Keratinocyte (primary cell): ENCODE measurements around the gene CFAP54. TPM values are rescaled to one million over a fixed set of nuclear protein-coding genes. Genes with fewer than 3 reads are reported as not detected.

ENCODE experiments used
- DNase-seq: peaks from one replicate; pipeline ENCODE4 v3.0.0-alpha.2; 2011; ENCODE audit warnings: low read depth, missing footprints, low spot score
- FAIRE-seq: peaks from 2 replicates; lab custom pipeline; 2011; peaks lifted over from hg19 to GRCh38; lab: Jason Lieb, UNC
- H2AFZ ChIP-seq: 2 replicates; pipeline ENCODE4 v1.6.0; 2012; ENCODE audit warnings: low read length, control low read depth, inconsistent platforms; ENCODE audit not compliant: control insufficient read depth
- H3K27ac ChIP-seq: 2 replicates; pipeline ENCODE4 v1.5.1; 2011; ENCODE audit warnings: low read length; ENCODE audit not compliant: control insufficient read depth, insufficient read depth
- H3K27me3 ChIP-seq: 3 replicates; pipeline ENCODE4 v1.6.0; 2011; ENCODE audit warnings: low read length; ENCODE audit not compliant: control insufficient read depth, insufficient read depth; ENCODE audit errors: extremely low read depth
- H3K36me3 ChIP-seq, 2 experiments: 2 replicates in 1 of 2; 3 replicates in 1 of 2; pipeline ENCODE4 v1.5.1; 2011; ENCODE audit warnings: low read length in 2 of 2, mild to moderate bottlenecking in 1 of 2; ENCODE audit not compliant: control insufficient read depth in 2 of 2, insufficient read depth in 2 of 2; ENCODE audit errors: extremely low read depth in 1 of 2
- H3K4me1 ChIP-seq: 3 replicates; pipeline ENCODE4 v1.5.1; 2011; ENCODE audit warnings: low read length; ENCODE audit not compliant: control insufficient read depth, insufficient read depth; ENCODE audit errors: extremely low read depth
- H3K4me2 ChIP-seq: 3 replicates; pipeline ENCODE4 v1.6.0; 2011; ENCODE audit warnings: low read depth, low read length; ENCODE audit not compliant: control insufficient read depth, insufficient read depth; ENCODE audit errors: extremely low read depth
- H3K4me3 ChIP-seq, 3 experiments: fragments of 200-600 bp in 1 of 3; sonication (generic) in 1 of 3; 2 replicates in 2 of 3; 3 replicates in 1 of 3; pipeline ENCODE4 v1.5.1; 2011 to 2016; ENCODE audit warnings: low read length in 3 of 3, mild to moderate bottlenecking in 3 of 3, control low read depth in 2 of 3, inconsistent platforms in 1 of 3, low read depth in 1 of 3, mixed read lengths in 1 of 3, mixed run types in 1 of 3, moderate library complexity in 1 of 3; ENCODE audit not compliant: control insufficient read depth in 2 of 3, insufficient read depth in 2 of 3; ENCODE audit errors: extremely low read depth in 1 of 3
- H3K79me2 ChIP-seq: 2 replicates; pipeline ENCODE4 v1.6.0; 2012; ENCODE audit warnings: low read length; ENCODE audit not compliant: control insufficient read depth, insufficient read depth
- H3K9ac ChIP-seq: 3 replicates; pipeline ENCODE4 v1.6.0; 2011; ENCODE audit warnings: low read length; ENCODE audit not compliant: control insufficient read depth, insufficient read depth; ENCODE audit errors: extremely low read depth
- H3K9me1 ChIP-seq: 3 replicates; pipeline ENCODE4 v1.6.0; 2011; ENCODE audit warnings: low read length; ENCODE audit not compliant: control insufficient read depth, insufficient read depth; ENCODE audit errors: extremely low read depth
- H3K9me3 ChIP-seq: 2 replicates; pipeline ENCODE4 v1.5.1; 2012; ENCODE audit warnings: low read depth, low read length; ENCODE audit not compliant: control insufficient read depth
- H4K20me1 ChIP-seq: 3 replicates; pipeline ENCODE4 v1.6.0; 2011; ENCODE audit warnings: low read length; ENCODE audit not compliant: control insufficient read depth, insufficient read depth; ENCODE audit errors: extremely low read depth
- EZH2 ChIP-seq: IDR thresholded peaks from one replicate; pipeline ENCODE4 v1.6.1; 2012; ENCODE audit warnings: inconsistent platforms, mild to moderate bottlenecking, low read length, moderate library complexity
- dilution Hi-C: fragments of 300-500 bp; cut with MboI; formaldehyde crosslinking; loops from one replicate; pipeline ENCODE4 v1.7.0; 2020; ENCODE audit warnings: low sequenced_read_pairs; ENCODE audit not compliant: extremely low pct_ligation_motif_present
- polyA plus RNA-seq, 5 experiments: library from polyadenylated mRNA; depleted of rRNA in 3 of 5; stranded (reverse) in 3 of 5; stranded (forward) in 1 of 5; unstranded in 1 of 5; fragments of >200 nt; gene quantifications; 1 replicate in 1 of 5; 2 replicates in 3 of 5; 3 replicates in 1 of 5; pipeline versions ENCODE4 v1.2.1 to v1.2.3, GENCODE V29; 2011 to 2012; ENCODE audit warnings: missing spikeins in 2 of 5, low read depth in 1 of 5, low replicate concordance in 1 of 5
- TF ChIP-seq, protein P1 (sequence below), 3 experiments: IDR thresholded peaks in 1 of 3; conservative IDR thresholded peaks in 1 of 3; optimal IDR thresholded peaks in 1 of 3; 2 replicates in 2 of 3; 3 replicates in 1 of 3; pipeline versions ENCODE3 to v1.5.1; 2011; ENCODE audit warnings: low read length in 3 of 3, mild to moderate bottlenecking in 3 of 3, moderate library complexity in 2 of 3, control low read depth in 1 of 3, inconsistent platforms in 1 of 3; ENCODE audit not compliant: insufficient read depth in 2 of 3; ENCODE audit errors: extremely low read depth in 1 of 3

CFAP54 gene
- polyA plus RNA-seq, 1 donor (not counting 4 experiments of a cell fraction or from before 2014, with no cell fraction given): 1.2 TPM

DNA sequence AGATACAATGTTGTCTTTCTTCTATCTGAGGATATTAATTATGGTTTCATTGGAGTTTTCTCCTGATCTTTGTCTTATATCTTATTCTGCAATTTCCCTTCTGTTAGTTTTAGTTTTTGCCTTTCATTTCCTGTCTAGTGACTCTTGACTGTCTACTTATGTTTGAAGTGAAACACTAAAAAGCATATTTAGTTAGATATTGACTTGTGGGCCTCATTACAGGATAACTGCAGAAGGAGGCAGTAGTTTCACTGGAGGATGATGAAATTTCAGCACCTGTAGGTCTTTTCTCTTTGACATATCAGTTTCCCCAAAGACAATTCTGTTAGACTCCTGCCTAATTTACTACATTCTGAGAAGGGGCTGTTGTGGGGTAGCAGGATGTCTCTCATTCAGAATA lies 320.1 kb downstream of the CFAP54 start:
- H3K4me1 ChIP-seq: peaks cover 5% of the 10 kb centered on the region
- H3K27me3 ChIP-seq: no peaks in the 10 kb centered on the region
- H3K9me3 ChIP-seq: no peaks in the 10 kb centered on the region
- H4K20me1 ChIP-seq: no peaks in the 10 kb centered on the region
- no peaks in the 10 kb centered on the region for H3K79me2 ChIP-seq
- dilution Hi-C loops: no loop called here
- H2AFZ ChIP-seq: no peak overlapping the region
- H3K27ac ChIP-seq: no peak overlapping the region
- H3K4me2 ChIP-seq: no peak overlapping the region
- H3K9me1 ChIP-seq: no peaks in the 10 kb centered on the region
- H3K9ac ChIP-seq: no peak overlapping the region
- no peak for FAIRE-seq
- TF ChIP-seq EZH2: no peak
- TF ChIP-seq, protein P1, sequence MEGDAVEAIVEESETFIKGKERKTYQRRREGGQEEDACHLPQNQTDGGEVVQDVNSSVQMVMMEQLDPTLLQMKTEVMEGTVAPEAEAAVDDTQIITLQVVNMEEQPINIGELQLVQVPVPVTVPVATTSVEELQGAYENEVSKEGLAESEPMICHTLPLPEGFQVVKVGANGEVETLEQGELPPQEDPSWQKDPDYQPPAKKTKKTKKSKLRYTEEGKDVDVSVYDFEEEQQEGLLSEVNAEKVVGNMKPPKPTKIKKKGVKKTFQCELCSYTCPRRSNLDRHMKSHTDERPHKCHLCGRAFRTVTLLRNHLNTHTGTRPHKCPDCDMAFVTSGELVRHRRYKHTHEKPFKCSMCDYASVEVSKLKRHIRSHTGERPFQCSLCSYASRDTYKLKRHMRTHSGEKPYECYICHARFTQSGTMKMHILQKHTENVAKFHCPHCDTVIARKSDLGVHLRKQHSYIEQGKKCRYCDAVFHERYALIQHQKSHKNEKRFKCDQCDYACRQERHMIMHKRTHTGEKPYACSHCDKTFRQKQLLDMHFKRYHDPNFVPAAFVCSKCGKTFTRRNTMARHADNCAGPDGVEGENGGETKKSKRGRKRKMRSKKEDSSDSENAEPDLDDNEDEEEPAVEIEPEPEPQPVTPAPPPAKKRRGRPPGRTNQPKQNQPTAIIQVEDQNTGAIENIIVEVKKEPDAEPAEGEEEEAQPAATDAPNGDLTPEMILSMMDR (optimal IDR thresholded peaks at IDR 0.05 in 1 of 3, IDR thresholded peaks at IDR 0.05 in 1 of 3, conservative IDR thresholded peaks at IDR 0.05 in 1 of 3; ENCODE audit: extremely low read depth in 1 of 3, insufficient read depth in 2 of 3, low read length in 3 of 3): no peak
- no peak overlapping the region for H3K4me3 ChIP-seq
- no peaks in the 10 kb centered on the region for H3K36me3 ChIP-seq
- DNase-seq: no peak

DNA sequence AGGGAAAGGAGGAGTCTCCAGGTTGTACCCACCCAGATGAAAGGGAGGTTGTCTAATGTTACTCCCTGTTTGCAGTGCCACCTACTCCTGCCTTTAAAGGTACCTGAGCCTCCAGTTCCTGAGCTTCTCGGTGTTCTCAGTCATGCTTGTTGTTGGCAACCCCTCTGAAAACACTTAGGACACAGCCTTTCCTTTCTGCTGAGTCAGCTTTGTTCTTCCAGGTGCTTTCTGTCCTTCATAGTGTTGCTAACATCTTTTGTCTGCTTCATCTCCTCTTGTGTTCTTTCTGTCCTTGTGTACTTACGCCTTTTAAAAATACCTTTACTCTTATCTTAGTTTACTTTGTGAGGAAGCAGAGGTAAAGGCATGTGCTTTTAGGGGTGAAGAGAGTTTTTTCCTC lies 320.7 kb downstream of the CFAP54 start:
- Histone ChIP-seq H3K4me3 (no peak overlapping the region), H3K27me3 (no peaks in the 10 kb centered on the region), H3K9ac (no peak overlapping the region), H3K4me1 (peaks cover 5% of the 10 kb centered on the region), H3K9me1 (no peaks in the 10 kb centered on the region), H3K4me2 (no peak overlapping the region), H3K9me3 (no peaks in the 10 kb centered on the region), H2AFZ (no peak overlapping the region), H3K79me2 (no peaks in the 10 kb centered on the region), H3K36me3 (no peaks in the 10 kb centered on the region), H3K27ac (no peak overlapping the region), H4K20me1 (no peaks in the 10 kb centered on the region)
- no peak for FAIRE-seq
- dilution Hi-C loops: no loop called here
- no peak for TF ChIP-seq EZH2
- TF ChIP-seq, protein P1 (optimal IDR thresholded peaks at IDR 0.05 in 1 of 3, IDR thresholded peaks at IDR 0.05 in 1 of 3, conservative IDR thresholded peaks at IDR 0.05 in 1 of 3; ENCODE audit: extremely low read depth in 1 of 3, insufficient read depth in 2 of 3, low read length in 3 of 3): no peak
- no peak for DNase-seq
